Measurements from ENCODE around the gene NEURL1B. TPM values are rescaled to one million over a fixed set of nuclear protein-coding genes. Genes with fewer than 3 reads are reported as not detected.
A peak's percentile ranks its signal among the peaks of the same experiment; 100 is the strongest.

The NEURL1B gene
- total RNA-seq, 4 donors from 2014 or later = 33.6 to 98.8 (median 93.2) TPM

DNA sequence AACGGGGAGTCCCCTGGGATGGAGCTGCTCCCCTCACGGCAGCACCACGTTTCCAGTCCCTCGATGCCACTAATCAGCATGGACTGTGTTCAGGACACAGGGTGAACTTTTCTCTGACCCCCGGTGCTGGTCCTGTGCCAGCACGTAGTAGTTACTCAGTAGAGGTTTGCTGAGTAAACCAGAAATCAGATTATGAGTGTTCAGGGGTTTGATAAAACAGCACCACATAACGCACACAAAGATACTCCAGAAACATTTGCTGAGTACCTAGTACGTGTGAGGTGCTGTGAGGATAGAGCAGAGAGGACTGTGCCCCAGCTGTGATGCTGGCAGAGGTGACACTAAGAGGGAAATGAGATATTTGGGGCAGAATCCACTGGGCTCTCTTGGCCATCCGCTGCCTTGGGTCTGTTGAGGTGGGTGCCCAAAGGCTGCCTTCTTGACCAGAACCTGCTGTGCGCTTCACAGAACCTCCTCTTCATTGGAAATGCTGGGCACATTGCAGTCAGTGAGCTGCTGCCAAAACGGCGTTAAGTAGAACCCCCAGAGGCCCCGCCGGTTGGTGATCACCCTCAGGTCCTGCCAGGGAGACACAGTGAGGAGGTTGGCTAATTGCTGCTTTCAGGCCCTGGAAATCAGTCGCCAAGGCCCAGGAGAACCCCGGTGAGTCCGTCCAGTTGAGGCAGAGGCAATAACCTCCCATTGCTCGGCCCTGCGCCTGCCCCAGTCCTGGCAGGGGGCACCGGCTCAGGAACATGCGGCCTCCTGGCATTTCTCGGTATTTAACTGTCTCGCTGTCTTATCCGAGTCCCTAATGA lies 49.4 kb downstream of the NEURL1B start:
- DNase-seq (ENCODE audit: low spot score in 2 of 2) = no peak
- no peak for TF ChIP-seq POLR2A (IDR thresholded peaks at IDR 0.05)
- Histone ChIP-seq H3K4me3 (no peak overlapping the region), H3K36me3 (peaks cover 0 to 28% (median 0%) of the 10 kb centered on the region in 3 donors), H3K27me3 (no peaks in the 10 kb centered on the region), H3K4me1 (peaks cover 0 to 66% (median 28%) of the 10 kb centered on the region in 4 donors), H3K27ac (peak overlapping the region in 2 of 4 donors; percentile 62 to 76), H3K9me3 (no peaks in the 10 kb centered on the region)
- WGBS, 2 donors = 80 to 85% methylated on average over 21 to 22 of the region's 24 CpGs

DNA sequence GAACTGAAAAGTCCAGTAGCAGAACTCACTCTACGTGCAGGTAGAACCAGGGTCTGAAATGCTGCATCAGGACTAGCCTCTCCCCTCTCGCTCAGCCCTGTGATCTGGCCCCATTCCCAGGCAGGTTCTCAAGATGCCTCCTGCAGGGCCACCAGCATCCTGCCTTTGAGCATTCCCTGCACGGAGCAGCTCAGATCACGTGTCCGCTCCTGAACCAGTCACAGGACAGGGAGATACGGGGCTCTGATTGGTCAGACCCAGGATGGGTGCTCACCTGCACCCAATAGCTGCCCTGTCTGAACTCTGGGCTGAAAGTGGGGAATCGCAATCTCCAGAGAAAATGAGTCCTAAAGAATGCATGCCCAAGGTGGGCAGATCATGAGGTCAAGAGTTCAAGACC lies 50.8 kb downstream of the NEURL1B start:
- Histone ChIP-seq H3K4me1 (peaks cover 0 to 66% (median 40%) of the 10 kb centered on the region in 4 donors), H3K27ac (no peak overlapping the region)
- WGBS, 2 donors = 87 to 92% methylated on average over 7 of the region's 7 CpGs

DNA sequence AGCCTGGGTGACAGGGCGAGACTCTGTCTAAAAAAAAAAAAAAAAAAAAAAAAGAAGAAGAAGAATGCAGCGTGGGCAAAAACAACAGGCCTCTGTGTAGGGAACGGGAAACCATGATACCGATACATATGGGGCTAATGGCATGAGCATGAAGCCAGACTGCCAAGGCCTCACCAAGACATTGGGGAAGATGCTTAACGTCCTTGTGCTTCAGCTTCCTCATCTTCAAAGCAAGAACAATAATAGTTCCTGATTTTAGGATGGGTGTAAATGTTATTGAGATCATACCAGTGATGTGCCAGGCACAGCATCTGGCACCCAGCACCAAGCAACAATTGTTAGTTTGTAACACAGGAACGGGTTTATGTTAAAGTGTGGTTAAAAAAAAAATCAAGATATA lies 51.4 kb downstream of the NEURL1B start:
- WGBS, 2 donors = 42 to 52% methylated on average over 6 of the region's 6 CpGs
- peaks cover 0 to 13% (median 0%) of the 10 kb centered on the region in 3 donors for H3K36me3 ChIP-seq
- no peaks in the 10 kb centered on the region for H3K27me3 ChIP-seq
- DNase-seq (ENCODE audit: low spot score in 2 of 2) = no peak
- H3K9me3 ChIP-seq = no peaks in the 10 kb centered on the region
- H3K27ac ChIP-seq = peak overlapping the region in 2 of 4 donors; percentile 86 to 97
- no peak overlapping the region for H3K4me3 ChIP-seq
- peaks cover 0 to 64% (median 40%) of the 10 kb centered on the region in 4 donors for H3K4me1 ChIP-seq
- TF ChIP-seq, protein P1, sequence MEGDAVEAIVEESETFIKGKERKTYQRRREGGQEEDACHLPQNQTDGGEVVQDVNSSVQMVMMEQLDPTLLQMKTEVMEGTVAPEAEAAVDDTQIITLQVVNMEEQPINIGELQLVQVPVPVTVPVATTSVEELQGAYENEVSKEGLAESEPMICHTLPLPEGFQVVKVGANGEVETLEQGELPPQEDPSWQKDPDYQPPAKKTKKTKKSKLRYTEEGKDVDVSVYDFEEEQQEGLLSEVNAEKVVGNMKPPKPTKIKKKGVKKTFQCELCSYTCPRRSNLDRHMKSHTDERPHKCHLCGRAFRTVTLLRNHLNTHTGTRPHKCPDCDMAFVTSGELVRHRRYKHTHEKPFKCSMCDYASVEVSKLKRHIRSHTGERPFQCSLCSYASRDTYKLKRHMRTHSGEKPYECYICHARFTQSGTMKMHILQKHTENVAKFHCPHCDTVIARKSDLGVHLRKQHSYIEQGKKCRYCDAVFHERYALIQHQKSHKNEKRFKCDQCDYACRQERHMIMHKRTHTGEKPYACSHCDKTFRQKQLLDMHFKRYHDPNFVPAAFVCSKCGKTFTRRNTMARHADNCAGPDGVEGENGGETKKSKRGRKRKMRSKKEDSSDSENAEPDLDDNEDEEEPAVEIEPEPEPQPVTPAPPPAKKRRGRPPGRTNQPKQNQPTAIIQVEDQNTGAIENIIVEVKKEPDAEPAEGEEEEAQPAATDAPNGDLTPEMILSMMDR (IDR thresholded peaks at IDR 0.05) = no peak

More for the DNA sequence above, 50.8 kb downstream of the NEURL1B start:
- Histone ChIP-seq H3K4me3 (no peak overlapping the region), H3K9me3 (no peaks in the 10 kb centered on the region), H3K27me3 (no peaks in the 10 kb centered on the region), H3K36me3 (peaks cover 0 to 19% (median 0%) of the 10 kb centered on the region in 3 donors)
- no peak for DNase-seq (ENCODE audit: low spot score in 2 of 2)
- TF ChIP-seq POLR2A (IDR thresholded peaks at IDR 0.05) (no peak), EP300 (IDR thresholded peaks at IDR 0.05) (no peak)
- TF ChIP-seq, protein P1 (IDR thresholded peaks at IDR 0.05) = no peak

DNA sequence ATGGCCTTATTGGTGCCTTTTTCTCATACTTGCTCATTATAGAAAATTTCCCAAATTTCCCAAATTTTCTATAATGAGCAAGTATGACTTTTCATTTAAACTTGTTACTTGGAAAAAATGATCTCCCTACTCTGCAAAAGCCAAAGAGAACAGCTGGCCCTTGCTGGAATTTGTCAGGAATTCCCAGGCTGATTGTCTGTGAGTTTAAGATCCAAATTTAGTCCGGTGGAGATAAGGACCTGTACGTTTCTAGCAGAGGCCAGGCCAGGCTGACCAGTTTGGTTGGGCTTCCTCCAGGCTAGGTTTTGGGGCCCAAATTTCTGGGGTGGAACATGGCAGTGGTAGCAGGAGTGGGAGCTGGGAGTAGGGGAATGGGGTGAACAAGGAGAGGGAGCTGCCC lies 51.9 kb downstream of the NEURL1B start:
- Histone ChIP-seq H3K36me3 (peaks cover 0 to 13% (median 0%) of the 10 kb centered on the region in 3 donors), H3K4me1 (peaks cover 0 to 63% (median 36%) of the 10 kb centered on the region in 4 donors), H3K4me3 (no peak overlapping the region), H3K9me3 (no peaks in the 10 kb centered on the region), H3K27ac (peak overlapping the region in 3 of 4 donors; percentile 48 to 97 (median 86)), H3K27me3 (no peaks in the 10 kb centered on the region)
- TF ChIP-seq POLR2A (IDR thresholded peaks at IDR 0.05) (no peak), EP300 (IDR thresholded peaks at IDR 0.05) (no peak)
- TF ChIP-seq, protein P1 (IDR thresholded peaks at IDR 0.05) = no peak
- WGBS, 2 donors = 11% methylated on average over 2 of the region's 2 CpGs
- DNase-seq (ENCODE audit: low spot score in 2 of 2) = no peak

DNA sequence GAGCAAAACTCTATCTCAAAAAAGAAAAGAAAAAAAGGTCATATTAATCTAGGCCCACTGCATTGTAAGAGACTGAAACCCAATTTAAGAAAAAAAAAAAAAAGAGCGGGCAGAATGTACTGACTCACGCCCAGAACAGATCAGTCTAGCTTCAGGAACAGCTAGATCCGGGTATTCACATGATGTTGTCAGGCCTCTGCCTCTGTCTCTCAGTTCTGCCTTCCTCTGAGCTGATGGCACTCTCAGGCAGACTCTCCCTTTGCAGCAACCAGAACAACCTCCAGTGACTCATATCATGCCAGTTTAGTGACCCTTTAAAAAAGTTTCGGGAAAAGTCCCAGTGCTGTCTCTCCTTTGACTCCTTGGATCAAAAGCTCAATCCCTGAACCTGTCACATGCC lies 53.0 kb downstream of the NEURL1B start:
- no peaks in the 10 kb centered on the region for H3K27me3 ChIP-seq
- H3K27ac ChIP-seq = peak overlapping the region in 2 of 4 donors; percentile 86 to 97
- no peak overlapping the region for H3K4me3 ChIP-seq
- peaks cover 0 to 52% (median 25%) of the 10 kb centered on the region in 4 donors for H3K4me1 ChIP-seq
- DNase-seq (ENCODE audit: low spot score in 2 of 2) = no peak
- no peaks in the 10 kb centered on the region for H3K9me3 ChIP-seq
- TF ChIP-seq, protein P1 (IDR thresholded peaks at IDR 0.05) = no peak
- TF ChIP-seq POLR2A (IDR thresholded peaks at IDR 0.05) = no peak
- TF ChIP-seq EP300 (IDR thresholded peaks at IDR 0.05) = no peak
- WGBS, 2 donors = 80 to 93% methylated on average over 4 of the region's 4 CpGs
- H3K36me3 ChIP-seq = peaks cover 0 to 13% (median 0%) of the 10 kb centered on the region in 3 donors

Data from tibial nerve (tissue), 4 donors.